Hepatocyte (in vitro differentiated cells): Measurements from ENCODE around the gene SERINC4. TPM values are rescaled to one million over a fixed set of nuclear protein-coding genes. Genes with fewer than 3 reads are reported as not detected.
"Not testable (repeated sequence)": the region's sequence is repeated elsewhere in the genome, so short reads cannot be mapped to it uniquely, and the experiment has no call there.

Source experiments
- DNase-seq: peaks from one replicate; pipeline ENCODE4 v3.0.0-alpha.2; 2016; ENCODE audit warnings: low spot score
- H2AFZ ChIP-seq: fragments of 200-600 bp; sonication (generic); 2 replicates; pipeline ENCODE4 v1.6.0; 2016; ENCODE audit warnings: antibody characterized with exemption, mild to moderate bottlenecking
- H3K27ac ChIP-seq: fragments of 200-600 bp; sonication (generic); 2 replicates; pipeline ENCODE4 v1.5.1; 2016; ENCODE audit warnings: mild to moderate bottlenecking
- H3K27me3 ChIP-seq: fragments of 200-600 bp; sonication (generic); 2 replicates; pipeline ENCODE4 v1.6.1; 2016
- H3K36me3 ChIP-seq: fragments of 200-600 bp; sonication (generic); replicated peaks from 2 replicates; pipeline ENCODE4 v1.5.1; 2016; ENCODE audit warnings: low read depth; ENCODE audit not compliant: insufficient read depth
- H3K4me1 ChIP-seq: fragments of 200-600 bp; sonication (generic); 2 replicates; pipeline ENCODE4 v1.5.1; 2016; ENCODE audit warnings: mild to moderate bottlenecking, moderate library complexity; ENCODE audit not compliant: insufficient read depth
- H3K4me2 ChIP-seq: fragments of 200-600 bp; sonication (generic); 2 replicates; pipeline ENCODE4 v1.6.0; 2016
- H3K4me3 ChIP-seq: fragments of 200-600 bp; sonication (generic); 2 replicates; pipeline ENCODE4 v1.5.1; 2016; ENCODE audit warnings: mild to moderate bottlenecking
- H3K79me2 ChIP-seq: fragments of 200-600 bp; sonication (generic); 2 replicates; pipeline ENCODE4 v1.6.0; 2017; ENCODE audit warnings: mild to moderate bottlenecking
- H3K9me2 ChIP-seq: fragments of 200-600 bp; sonication (generic); replicated peaks from 2 replicates; pipeline ENCODE4 v1.6.0; 2017; ENCODE audit warnings: mild to moderate bottlenecking; ENCODE audit not compliant: insufficient read depth
- H3K9me3 ChIP-seq: fragments of 200-600 bp; sonication (generic); 2 replicates; pipeline ENCODE4 v1.5.1; 2016; ENCODE audit warnings: low read depth, mild to moderate bottlenecking
- H4K20me1 ChIP-seq: fragments of 200-600 bp; sonication (generic); 2 replicates; pipeline ENCODE4 v1.6.0; 2016; ENCODE audit warnings: mild to moderate bottlenecking; ENCODE audit not compliant: insufficient read depth, poor library complexity, severe bottlenecking
- CTCF ChIP-seq: fragments of 200-600 bp; sonication (generic); IDR thresholded peaks from 2 replicates; pipeline ENCODE4 v1.5.1; 2016; ENCODE audit warnings: antibody characterized with exemption, mild to moderate bottlenecking; ENCODE audit not compliant: poor library complexity
- EZH2 ChIP-seq: fragments of 200-600 bp; sonication (generic); IDR thresholded peaks from 2 replicates; pipeline ENCODE4 v1.6.1; 2016; ENCODE audit warnings: antibody characterized with exemption, mild to moderate bottlenecking, borderline replicate concordance
- EZH2phosphoT487 ChIP-seq: fragments of 200-600 bp; sonication (generic); IDR thresholded peaks from one replicate; pipeline ENCODE4 v1.6.1; 2018; ENCODE audit warnings: antibody characterized with exemption, mild to moderate bottlenecking, low read depth, moderate library complexity; ENCODE audit not compliant: unreplicated experiment, severe bottlenecking
- WGBS: methylation state at CpG from one replicate; pipeline ENCODE4 v1.1.6; 2016; ENCODE audit warnings: low lambda C conversion rate; ENCODE audit errors: missing lambda C conversion rate; 5-methylcytosine and 5-hydroxymethylcytosine counted together
- polyA plus RNA-seq: library from polyadenylated mRNA; unstranded; fragments of >200 nt; fragmentation: Nextera tagmentation; extraction: Ambion mirVana; gene quantifications from 2 replicates; pipeline ENCODE4 v1.2.1, GENCODE V29; 2016
- total RNA-seq: library from RNA; depleted of rRNA; stranded (reverse); fragments of >200 nt; gene quantifications from 2 replicates; pipeline ENCODE4 v1.2.3, GENCODE V29; 2014

SERINC4 gene
- total and polyA plus RNA-seq, 2 experiments from 2014 or later = 0.10 TPM; not detected in 1

DNA sequence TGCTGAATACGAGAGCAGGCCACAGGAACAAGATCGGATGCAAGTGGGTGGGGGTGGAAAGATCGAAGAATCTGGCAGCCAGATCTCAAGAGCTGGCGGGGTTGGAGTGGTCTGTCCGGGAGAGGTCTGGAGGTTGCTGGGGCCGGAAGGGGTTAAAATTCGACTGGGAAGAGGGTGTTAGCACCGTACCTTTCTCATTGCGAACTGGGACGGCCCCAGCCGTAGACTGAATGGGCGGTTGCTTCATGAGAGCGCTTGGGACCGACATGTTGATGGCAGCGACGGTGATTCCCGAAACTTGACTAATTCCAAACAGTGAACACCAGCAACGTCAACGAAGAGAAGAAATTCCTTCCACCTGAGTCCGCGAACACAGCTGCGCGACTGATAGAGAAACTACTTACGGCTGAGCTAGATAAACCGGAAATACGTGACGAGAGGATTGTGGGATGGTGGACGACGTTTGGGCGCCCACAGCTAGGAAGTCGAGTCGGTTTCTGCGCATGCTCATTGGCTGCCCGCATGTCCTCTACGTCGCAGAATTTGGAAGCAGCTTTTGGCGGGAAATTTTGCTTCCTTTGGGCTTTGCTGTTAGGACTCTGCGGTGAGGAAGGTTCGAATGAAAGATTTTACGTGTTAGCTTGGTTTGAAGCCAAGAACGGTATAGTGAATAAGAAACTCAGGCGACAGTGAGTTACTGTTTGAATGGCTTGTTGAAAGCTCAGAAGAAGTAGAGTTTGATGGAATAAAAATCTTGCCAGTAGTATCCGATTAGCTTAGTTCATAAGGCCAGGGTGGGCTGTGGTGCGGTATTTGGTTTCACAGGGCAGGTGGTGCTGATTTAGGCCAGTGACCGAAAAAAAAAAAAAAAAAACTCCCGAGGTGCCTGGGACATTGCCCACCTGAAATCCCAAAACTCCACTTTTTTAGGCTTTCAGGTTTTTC is 24.6 kb upstream of the SERINC4 start, which contains the start of gene MFAP1:
Gene MFAP1, minus strand, starts transcription at position 389 of the 945 bp plus-strand sequence. Its CDS starts 121 bp downstream, at position 268.
- no peaks in the 10 kb centered on the region for H3K9me3 ChIP-seq
- peaks cover 57% of the 10 kb centered on the region for H3K79me2 ChIP-seq
- H3K4me1 ChIP-seq = peaks cover 27% of the 10 kb centered on the region
- H4K20me1 ChIP-seq = no peaks in the 10 kb centered on the region
- H3K27ac ChIP-seq = peak within 1 kb of the TSS; percentile 95
- H3K9me2 ChIP-seq = no peaks in the 10 kb centered on the region
- H3K4me2 ChIP-seq = peak within 1 kb of the TSS; percentile 90
- no peak for TF ChIP-seq EZH2
- TF ChIP-seq CTCF = no peak
- TF ChIP-seq EZH2phosphoT487 = no peak
- peak within 1 kb of the TSS; percentile 75 for H2AFZ ChIP-seq
- H3K27me3 ChIP-seq = no peaks in the 10 kb centered on the region
- 12% methylated on average over 46 of the region's 46 CpGs for WGBS
- peak within 1 kb of the TSS; percentile 85 for H3K4me3 ChIP-seq
- DNase-seq = peak; percentile 97
- H3K36me3 ChIP-seq = no peaks in the 10 kb centered on the region

DNA sequence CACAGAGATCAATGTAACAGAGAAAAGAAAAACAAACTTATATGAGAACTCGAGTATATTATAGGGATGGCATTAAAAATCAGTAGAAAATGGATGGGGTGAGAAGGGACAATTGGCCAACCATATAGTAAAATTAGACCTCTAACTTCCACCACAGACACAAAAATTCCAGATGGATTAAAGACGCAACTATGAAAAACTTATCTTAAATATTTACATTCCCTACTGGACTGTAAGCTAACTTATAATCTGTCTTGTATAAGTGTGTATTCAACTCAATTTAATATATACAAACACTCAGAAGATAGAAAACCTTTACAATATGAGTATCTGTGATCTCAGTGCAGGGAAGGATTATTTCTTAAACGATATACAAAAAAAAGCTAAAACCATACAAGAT is 21.5 kb upstream of the SERINC4 start:
- H3K9me2 ChIP-seq = no peaks in the 10 kb centered on the region
- no peaks in the 10 kb centered on the region for H3K36me3 ChIP-seq
- no peak for TF ChIP-seq EZH2phosphoT487
- H3K4me2 ChIP-seq = peak overlapping the region; percentile 30
- H3K4me3 ChIP-seq = no peak overlapping the region
- WGBS = 70% methylated on average over 3 of the region's 3 CpGs
- peaks cover 5% of the 10 kb centered on the region for H4K20me1 ChIP-seq
- H3K79me2 ChIP-seq = peaks cover 73% of the 10 kb centered on the region
- no peak overlapping the region for H3K27ac ChIP-seq
- peaks cover 19% of the 10 kb centered on the region for H3K4me1 ChIP-seq
- no peak overlapping the region for H2AFZ ChIP-seq
- no peaks in the 10 kb centered on the region for H3K27me3 ChIP-seq
- no peak for DNase-seq
- no peaks in the 10 kb centered on the region for H3K9me3 ChIP-seq

DNA sequence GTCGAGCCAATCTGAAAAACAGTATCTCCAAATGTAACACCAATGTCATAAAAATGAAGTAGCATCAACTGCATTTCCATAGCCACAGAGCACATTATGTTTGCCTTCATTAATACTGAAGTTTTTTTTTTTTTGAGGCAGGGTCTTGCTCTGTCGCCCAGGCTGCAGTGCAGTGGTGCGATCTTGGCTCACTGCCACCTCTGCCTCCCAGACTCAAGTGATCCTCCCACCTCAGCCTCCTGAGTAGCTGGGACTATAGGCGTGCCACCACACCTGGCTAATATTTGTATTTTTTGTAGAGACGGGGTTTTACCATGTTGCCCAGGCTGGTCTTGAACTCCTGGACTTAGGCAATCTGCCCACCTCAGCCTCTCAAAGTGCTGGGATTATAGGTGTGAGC is 15.0 kb upstream of the SERINC4 start:
- not testable (repeated sequence) for H3K4me3 ChIP-seq, H3K4me1 ChIP-seq, DNase-seq, H4K20me1 ChIP-seq, H3K27me3 ChIP-seq, H3K4me2 ChIP-seq, H2AFZ ChIP-seq, H3K27ac ChIP-seq, H3K36me3 ChIP-seq, H3K9me3 ChIP-seq, H3K9me2 ChIP-seq
- WGBS = 100% methylated on average over 5 of the region's 5 CpGs
- H3K79me2 ChIP-seq = peaks cover 21% of the 10 kb centered on the region

DNA sequence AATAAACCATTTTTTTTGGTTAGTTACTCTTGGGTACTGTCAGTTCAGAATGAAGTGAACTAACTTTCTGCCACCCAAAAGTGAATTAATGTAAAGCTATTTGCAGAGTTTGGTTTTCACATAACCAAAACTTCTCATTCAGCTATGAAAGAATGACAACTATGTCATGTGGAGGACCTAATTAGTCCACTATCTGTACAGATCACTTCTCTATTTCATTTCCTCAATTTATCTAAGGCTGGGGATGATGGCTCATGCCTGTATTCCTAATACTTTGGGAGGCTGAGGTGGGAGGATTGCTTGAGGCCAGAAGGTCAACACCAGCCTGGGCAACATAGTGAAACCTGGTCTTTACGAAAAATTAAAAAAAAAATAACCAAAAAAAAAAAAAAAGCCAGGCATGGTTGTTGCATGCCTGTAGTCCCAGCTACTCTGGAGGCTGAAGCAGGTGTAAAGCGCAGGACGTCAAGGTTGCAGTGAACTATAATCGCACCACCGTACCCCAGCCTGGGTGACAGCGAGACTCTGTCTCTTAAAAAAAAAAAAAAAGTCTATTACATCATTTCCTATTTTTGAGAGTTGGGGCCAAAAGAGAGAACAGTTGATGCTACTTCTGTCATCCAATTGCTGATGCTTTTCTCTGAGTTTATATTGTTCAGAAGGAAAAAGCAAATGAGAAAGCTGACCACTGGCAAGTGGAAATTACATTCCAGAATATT is 9.1 kb upstream of the SERINC4 start:
- no peaks in the 10 kb centered on the region for H3K79me2 ChIP-seq
- H3K9me3 ChIP-seq = no peaks in the 10 kb centered on the region
- no peaks in the 10 kb centered on the region for H3K36me3 ChIP-seq
- no peaks in the 10 kb centered on the region for H3K4me1 ChIP-seq
- no peak overlapping the region for H3K27ac ChIP-seq
- TF ChIP-seq EZH2 (no peak), CTCF (no peak), EZH2phosphoT487 (no peak)
- no peak overlapping the region for H3K4me3 ChIP-seq
- DNase-seq = no peak
- H3K27me3 ChIP-seq = no peaks in the 10 kb centered on the region
- no peak overlapping the region for H2AFZ ChIP-seq
- WGBS = 96% methylated on average over 6 of the region's 6 CpGs
- H4K20me1 ChIP-seq = no peaks in the 10 kb centered on the region
- H3K4me2 ChIP-seq = no peak overlapping the region
- no peaks in the 10 kb centered on the region for H3K9me2 ChIP-seq
